ENCODE data around the gene LPP.

LPP gene

GRCh38 chr3:188624384-188624783 is 470.4 kb downstream of the LPP start:
- Histone ChIP-seq H3K36me3 (ENCODE audit: control insufficient read depth, low read length) (no peaks in the 10 kb centered on the region), H3K4me2 (ENCODE audit: low read length) (no peak overlapping the region), H3K9me3 (ENCODE audit: control insufficient read depth, insufficient read depth, low read length) (no peaks in the 10 kb centered on the region), H3K4me1 (ENCODE audit: control insufficient read depth, low read length) (0 out of 2 replicates have a peak, but pooled peaks cover 2% of the 10 kb centered on the region), H3K27ac (ENCODE audit: low read depth, low read length) (no peak overlapping the region), H4K20me1 (ENCODE audit: control insufficient read depth, insufficient read depth, low read depth, low read length) (no peaks in the 10 kb centered on the region), H3F3A (ENCODE audit: control insufficient read depth, insufficient read depth) (no peaks in the 10 kb centered on the region), H3K4me3 (ENCODE audit: low read length) (no peak overlapping the region), H3K79me2 (ENCODE audit: control insufficient read depth, low read length) (0 out of 2 replicates have a peak, but pooled peaks cover 2% of the 10 kb centered on the region), H3K27me3 (ENCODE audit: control insufficient read depth, low read length) (no peaks in the 10 kb centered on the region), H3K9me2 (replicated peaks; ENCODE audit: control insufficient read depth, low read length) (no peaks in the 10 kb centered on the region)
- TF ChIP-seq CTCF (IDR thresholded peaks at IDR 0.05; ENCODE audit: low read depth, low read length, poor library complexity, severe bottlenecking): no peak
- no peak for TF ChIP-seq EZH2phosphoT487 (IDR thresholded peaks at IDR 0.05; ENCODE audit: borderline replicate concordance, low read length)

- Histone ChIP-seq H3K9me3 (ENCODE audit: control insufficient read depth, insufficient read depth, low read length) (no peaks in the 10 kb centered on the region), H3K27ac (ENCODE audit: low read depth, low read length) (no peak overlapping the region), H3K36me3 (ENCODE audit: control insufficient read depth, low read length) (no peaks in the 10 kb centered on the region), H3K4me2 (ENCODE audit: low read length) (no peak overlapping the region), H4K20me1 (ENCODE audit: control insufficient read depth, insufficient read depth, low read depth, low read length) (no peaks in the 10 kb centered on the region), H3K4me3 (ENCODE audit: low read length) (no peak overlapping the region), H3K27me3 (ENCODE audit: control insufficient read depth, low read length) (no peaks in the 10 kb centered on the region), H3F3A (ENCODE audit: control insufficient read depth, insufficient read depth) (no peaks in the 10 kb centered on the region), H3K79me2 (ENCODE audit: control insufficient read depth, low read length) (0 out of 2 replicates have a peak, but pooled peaks cover 2% of the 10 kb centered on the region), H3K9me2 (replicated peaks; ENCODE audit: control insufficient read depth, low read length) (no peaks in the 10 kb centered on the region), H3K4me1 (ENCODE audit: control insufficient read depth, low read length) (0 out of 2 replicates have a peak, but pooled peaks cover 2% of the 10 kb centered on the region)
- TF ChIP-seq EZH2phosphoT487 (IDR thresholded peaks at IDR 0.05; ENCODE audit: borderline replicate concordance, low read length): no peak
- no peak for TF ChIP-seq CTCF (IDR thresholded peaks at IDR 0.05; ENCODE audit: low read depth, low read length, poor library complexity, severe bottlenecking)
Measured at GRCh38 chr3:188624828-188625227, 470.9 kb downstream of the LPP start.

- 0 out of 2 replicates have a peak, but pooled peaks cover 2% of the 10 kb centered on the region for H3K4me1 ChIP-seq (ENCODE audit: control insufficient read depth, low read length)
- no peaks in the 10 kb centered on the region for H3K36me3 ChIP-seq (ENCODE audit: control insufficient read depth, low read length)
- H3K4me3 ChIP-seq (ENCODE audit: low read length): no peak overlapping the region
- no peak overlapping the region for H3K4me2 ChIP-seq (ENCODE audit: low read length)
- no peaks in the 10 kb centered on the region for H3K79me2 ChIP-seq (ENCODE audit: control insufficient read depth, low read length)
- no peaks in the 10 kb centered on the region for H3F3A ChIP-seq (ENCODE audit: control insufficient read depth, insufficient read depth)
- TF ChIP-seq EZH2phosphoT487 (IDR thresholded peaks at IDR 0.05; ENCODE audit: borderline replicate concordance, low read length) (no peak), CTCF (IDR thresholded peaks at IDR 0.05; ENCODE audit: low read depth, low read length, poor library complexity, severe bottlenecking) (no peak)
- no peaks in the 10 kb centered on the region for H3K9me3 ChIP-seq (ENCODE audit: control insufficient read depth, insufficient read depth, low read length)
- H3K27me3 ChIP-seq (ENCODE audit: control insufficient read depth, low read length): no peaks in the 10 kb centered on the region
- H4K20me1 ChIP-seq (ENCODE audit: control insufficient read depth, insufficient read depth, low read depth, low read length): no peaks in the 10 kb centered on the region
- no peak overlapping the region for H3K27ac ChIP-seq (ENCODE audit: low read depth, low read length)
- no peaks in the 10 kb centered on the region for H3K9me2 ChIP-seq (replicated peaks; ENCODE audit: control insufficient read depth, low read length)
Measured at GRCh38 chr3:188627652-188628051, 473.7 kb downstream of the LPP start.
